GOT3 (cell line): ENCODE data around the gene NHSL1.

Experiments
- DNase-seq: peaks from one replicate; lab custom pipeline; 2025; ENCODE audit warnings: mixed read lengths; lab: John Stamatoyannopoulos, UW

The NHSL1 gene

DNA sequence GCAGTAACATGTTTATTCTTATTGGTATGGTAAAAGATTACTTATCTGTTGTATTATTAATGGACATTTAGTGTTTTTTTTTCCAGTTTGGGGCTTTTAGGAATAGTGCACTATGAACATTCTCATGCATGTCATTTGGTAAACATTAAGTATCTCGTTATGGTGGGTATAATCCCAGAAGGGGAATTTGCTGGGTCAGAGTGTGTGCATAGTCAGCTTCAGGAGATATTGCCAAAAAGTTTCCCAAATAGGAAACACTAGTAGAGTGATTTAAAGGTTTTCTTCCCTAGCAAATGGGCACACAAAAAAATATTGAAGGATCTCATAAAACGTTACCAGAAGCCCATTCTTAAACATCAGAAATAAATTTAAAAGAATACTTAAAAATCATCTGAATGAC, 25.2 kb upstream of the NHSL1 start:
- DNase-seq = no peak

GRCh38 chr6:138523347-138524210, 24.3 kb upstream of the NHSL1 start:
- DNase-seq = no peak

- DNase-seq = no peak
Observed at GRCh38 chr6:138522611-138523010, 23.3 kb upstream of the NHSL1 start.

DNA sequence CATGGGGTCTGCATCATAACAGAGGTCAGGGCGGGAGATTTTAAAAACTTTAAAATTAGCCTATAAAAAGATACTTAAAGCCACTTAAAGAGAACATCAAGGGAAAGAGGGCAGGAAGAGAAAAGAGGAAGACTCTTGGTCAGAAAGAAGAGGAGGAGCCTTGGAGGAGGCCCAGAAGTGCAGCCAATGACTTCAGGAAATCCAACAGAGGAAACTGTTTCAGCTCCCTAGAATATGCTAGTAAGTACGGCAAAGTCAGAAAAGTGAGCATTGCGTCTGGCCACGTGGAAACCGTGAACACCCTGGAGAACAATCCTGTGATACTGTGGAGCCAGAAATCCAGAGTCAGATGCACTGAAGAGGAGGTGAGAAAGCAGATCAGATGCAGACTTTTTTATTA, 22.5 kb upstream of the NHSL1 start:
- DNase-seq = no peak

GRCh38 chr6:138520463-138520862, 21.2 kb upstream of the NHSL1 start:
- DNase-seq = no peak

- no peak for DNase-seq
Observed at GRCh38 chr6:138518054-138518453, 18.8 kb upstream of the NHSL1 start.

GRCh38 chr6:138517635-138518034, 18.3 kb upstream of the NHSL1 start:
- no peak for DNase-seq

DNA sequence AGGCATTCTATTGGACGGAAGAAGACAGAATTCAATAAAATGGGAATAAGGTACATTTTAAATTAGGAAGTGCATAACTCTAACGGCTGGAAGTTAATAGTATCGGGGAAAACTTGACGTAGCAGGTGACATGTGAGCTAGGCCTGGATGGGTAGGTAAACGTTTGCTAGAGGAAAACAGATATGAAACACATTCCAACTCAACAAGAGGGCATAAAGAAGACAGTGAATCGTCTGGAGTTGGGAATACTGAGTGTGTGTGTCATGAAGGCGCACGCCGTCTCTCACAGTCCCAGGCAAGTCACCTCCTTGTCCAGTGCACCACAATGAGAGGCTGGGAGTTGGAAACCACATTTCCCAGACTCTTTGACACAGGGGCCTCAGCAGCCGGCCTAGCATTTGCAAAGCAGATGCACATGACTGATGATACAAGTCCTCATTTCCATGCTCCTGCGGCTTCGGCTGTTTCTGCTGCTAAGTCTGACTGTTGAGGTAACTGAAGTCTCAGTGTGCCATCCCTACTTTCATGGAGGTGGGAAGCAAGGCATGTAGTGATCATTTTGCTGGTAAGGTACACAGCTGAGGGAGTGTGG, 16.5 kb upstream of the NHSL1 start:
- DNase-seq = no peak

DNA sequence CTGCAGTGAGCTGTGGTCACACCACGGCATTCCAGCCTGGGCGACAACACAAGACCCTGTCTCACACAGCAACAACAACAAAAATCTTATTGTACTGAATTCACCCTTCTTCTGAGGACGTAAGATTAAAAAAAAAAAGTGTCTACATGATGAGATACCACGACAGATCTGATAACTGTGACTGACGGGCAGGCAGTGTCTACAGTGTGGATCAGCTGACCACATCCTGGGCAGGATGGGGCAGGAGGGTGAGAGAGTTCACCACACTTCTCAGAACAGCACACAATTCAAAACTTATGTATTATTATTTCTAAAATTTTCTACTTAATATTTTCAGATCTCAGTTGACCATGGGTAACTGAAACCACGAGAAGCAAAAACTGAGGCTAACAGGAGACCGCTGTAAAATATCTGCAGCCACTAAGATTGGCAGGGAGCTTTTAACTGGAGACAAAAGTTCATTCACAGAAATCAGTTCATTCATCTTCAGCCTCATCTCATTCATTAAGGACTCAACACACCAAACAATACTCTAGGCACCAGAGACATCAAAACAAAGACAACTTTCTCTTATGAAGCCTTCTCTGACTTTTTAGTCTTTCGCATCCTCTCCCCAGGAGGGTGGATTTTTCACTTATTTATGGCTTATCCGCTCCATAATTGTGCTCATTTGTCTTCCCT, 15.7 kb upstream of the NHSL1 start:
- DNase-seq = no peak

- DNase-seq = no peak
Observed at GRCh38 chr6:138512609-138513008, 13.3 kb upstream of the NHSL1 start.

DNA sequence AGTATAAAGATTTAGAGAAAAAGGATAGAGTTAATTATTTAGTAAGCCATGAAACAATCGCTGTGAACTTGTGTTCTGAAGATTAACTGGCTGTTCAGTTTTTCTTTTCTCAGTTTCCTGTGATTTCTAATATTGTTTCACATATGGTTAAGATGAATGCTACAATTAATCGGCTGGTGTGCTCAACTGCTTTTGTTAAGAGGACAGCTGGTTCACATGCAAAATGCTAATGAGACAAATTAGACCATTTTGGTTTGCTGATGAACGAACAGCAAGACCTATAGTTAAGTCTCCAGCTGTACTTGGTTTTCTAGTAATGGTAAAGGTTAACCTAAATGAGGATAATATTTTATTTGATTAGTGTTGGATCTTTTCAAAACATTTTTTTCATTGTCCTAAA, 10.8 kb upstream of the NHSL1 start:
- DNase-seq = no peak

DNA sequence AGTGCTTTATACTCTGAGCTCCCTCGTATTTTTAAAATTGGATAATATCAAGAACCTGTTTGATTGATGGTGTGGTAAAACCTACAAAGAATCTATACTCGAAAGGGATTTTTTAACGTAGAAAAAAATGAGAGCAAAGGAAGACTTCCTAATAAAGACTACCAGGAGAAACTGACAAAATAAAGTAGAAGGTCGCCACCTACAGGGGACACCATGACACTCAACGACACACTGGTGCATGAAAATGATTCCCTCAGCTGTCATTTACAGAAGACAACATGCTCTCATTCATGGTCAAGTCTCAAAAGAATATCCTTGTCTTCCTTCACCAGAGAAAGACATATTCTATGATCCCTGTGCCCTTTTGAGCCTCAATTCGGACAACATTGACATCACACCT, 10.1 kb upstream of the NHSL1 start:
- DNase-seq = no peak

DNA sequence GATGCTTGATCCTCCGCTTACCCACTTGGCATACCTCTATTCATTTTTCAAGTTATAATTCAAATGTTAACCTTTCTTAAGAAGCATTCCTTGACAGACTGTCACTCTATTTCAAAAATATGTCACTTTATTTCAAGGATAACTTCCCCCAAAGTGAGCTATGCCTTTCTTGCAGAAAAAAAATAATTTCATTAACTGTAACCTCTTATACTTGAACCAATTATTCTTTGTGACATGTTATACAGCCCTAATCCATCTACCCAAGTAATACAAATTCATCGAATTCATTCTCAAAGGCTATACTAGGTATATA, 9.3 kb upstream of the NHSL1 start:
- no peak for DNase-seq

DNA sequence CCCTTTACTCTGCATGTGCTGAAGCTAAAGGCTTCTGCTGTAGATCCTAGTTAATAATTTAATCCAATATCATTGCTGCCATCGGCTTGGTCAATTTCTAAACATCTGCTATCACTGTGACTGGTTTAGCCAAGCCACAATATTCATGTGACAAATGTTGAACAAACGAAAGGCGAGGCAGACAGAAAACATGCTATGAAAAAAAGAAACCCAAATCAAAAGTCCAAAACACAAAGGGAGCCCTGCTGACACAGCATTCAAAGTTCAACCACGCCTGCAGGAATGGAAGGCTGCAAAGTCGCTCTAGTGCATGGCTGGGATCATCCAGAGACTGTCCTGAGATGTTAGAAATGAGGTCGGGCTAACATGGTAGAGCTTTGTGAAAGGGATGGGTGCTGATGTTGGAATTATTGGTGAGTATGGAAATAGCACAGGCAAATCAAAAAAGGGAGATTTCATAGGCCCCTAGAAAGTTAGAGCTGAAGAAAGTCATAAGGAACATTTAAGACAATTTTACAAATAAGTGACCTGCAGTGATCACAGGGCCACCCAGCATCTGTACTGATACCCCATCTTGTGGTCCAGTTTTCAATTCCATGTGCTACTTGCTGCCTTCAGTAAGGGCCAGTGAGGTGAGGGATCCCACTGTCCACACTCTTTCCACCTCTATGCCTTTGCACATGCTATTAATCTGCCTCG, 8.8 kb upstream of the NHSL1 start:
- DNase-seq = no peak

DNA sequence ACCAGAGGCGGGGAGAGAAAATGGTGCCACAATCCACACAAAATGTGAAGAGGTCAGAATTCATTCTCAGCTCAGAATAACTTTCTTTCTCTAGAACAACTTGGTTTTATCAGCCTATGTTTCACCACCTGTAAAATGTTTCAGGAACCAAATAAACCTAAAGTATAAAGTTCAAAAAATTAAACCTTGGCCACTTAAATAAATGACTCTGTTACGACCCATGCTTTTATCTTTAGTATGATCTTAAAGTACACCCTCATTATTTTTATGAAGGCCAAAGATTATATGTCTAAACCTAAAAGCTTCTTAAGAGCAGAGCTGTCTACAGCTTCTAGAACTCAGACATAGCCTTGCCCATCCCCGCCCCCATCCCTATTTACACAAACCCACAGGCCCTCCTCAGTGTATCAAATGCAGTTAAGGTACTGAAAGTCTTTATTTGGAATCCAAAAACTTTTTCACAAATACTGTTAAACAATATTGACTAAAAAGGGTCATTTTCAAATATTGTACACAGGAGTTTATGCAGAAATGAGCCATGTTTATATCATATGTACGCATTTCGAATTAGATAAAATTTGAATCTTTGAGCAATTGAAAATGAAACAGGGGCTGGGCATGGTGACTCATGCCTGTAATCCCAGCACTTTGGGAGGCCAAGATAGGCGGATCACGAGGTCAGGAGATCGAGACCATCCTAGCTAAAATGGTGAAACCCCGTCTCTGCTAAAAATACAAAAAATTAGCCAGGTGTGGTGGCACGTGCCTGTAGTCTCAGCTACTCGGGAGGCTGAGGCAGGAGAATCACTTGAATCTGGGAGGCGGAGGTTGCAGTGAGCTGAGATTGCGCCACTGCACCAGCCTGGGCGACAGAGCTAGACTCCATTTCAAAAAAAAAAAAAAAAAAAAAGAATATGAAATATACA, 5.7 kb upstream of the NHSL1 start:
- no peak for DNase-seq

GRCh38 chr6:138503881-138504680, 4.8 kb upstream of the NHSL1 start:
- no peak for DNase-seq

DNA sequence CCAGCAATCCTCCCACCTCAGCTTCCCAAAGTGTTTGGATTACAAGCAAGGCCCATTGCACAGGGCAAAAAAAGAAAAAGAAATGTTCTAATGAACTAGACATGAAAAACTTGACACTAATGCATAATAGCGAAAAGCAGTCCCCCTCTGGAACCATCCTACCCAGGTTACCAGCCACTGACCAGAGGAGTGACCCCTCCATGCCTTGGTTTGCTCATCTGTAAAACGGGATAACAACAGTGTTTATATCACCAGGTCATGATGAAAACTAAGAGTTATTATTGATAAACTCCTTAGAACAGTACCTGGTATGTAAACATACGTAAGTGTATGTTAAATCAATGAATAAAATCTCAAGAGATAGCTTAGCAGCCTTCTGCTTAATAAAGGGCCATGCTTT, 3.3 kb upstream of the NHSL1 start:
- no peak for DNase-seq

DNA sequence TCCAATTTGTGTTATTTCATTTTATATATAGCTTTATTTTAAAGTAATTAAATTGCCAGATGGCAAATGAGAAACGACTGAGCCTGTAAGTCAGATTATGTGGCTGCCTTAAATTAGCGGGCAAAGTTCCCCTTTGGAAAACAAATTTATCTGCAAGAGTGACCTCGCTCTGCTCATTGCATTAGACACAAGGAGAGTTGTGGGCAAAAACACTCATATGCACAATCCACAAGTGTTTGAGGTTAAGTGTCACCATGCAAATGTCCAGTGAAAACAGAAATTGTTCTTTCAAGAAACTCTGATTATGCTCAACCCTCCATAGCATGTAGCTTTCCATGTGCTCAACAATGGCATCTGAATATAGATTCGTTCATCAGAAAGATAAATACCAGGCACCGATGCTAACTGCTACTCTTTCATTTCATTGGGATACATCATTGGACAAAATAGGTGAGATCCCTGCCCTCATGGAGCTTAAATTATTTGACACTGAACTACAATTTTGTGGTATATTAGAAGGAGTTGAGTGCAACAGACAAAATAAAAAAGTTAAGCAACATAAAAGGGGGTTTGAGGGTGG, 1.7 kb upstream of the NHSL1 start:
- no peak for DNase-seq

DNA sequence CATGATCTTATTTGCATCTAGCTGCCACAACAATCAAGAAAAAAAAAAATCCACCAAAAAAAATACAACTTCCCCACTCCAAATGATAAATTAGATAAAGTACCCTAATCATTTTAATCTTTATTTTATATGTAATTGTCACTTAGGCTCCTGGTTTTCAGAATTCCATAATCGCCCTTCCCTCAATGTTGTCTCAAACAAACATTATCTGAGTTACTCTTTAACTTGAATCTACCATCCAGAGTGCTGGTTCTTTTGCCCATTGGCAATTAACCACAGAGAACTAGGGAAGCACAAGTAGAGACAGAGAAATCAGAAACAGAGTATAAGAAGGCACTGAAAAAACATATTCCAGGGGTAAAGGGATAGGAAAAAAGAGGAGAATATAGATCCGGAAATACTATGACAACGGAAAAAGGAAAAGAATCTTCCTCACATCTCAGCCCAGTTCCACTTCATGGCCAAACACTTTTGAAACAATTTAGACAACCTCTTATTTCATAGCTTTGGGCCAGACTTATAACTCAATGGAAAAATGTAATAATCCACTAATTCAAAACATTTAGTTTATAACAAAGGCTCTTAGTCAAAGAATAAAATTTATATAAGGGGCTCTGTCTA, 861 bp upstream of the NHSL1 start:
- no peak for DNase-seq
